Smooth muscle cell (in vitro differentiated cells): ENCODE results near the gene CELSR1. TPM values are rescaled to one million over a fixed set of nuclear protein-coding genes. Genes with fewer than 3 reads are reported as not detected.

Source experiments
- DNase-seq: peaks from one replicate; lab custom pipeline; 2025; ENCODE audit not compliant: unreplicated experiment; lab: John Stamatoyannopoulos, UW
- H2AFZ ChIP-seq: fragments of 200-600 bp; sonication (generic); 2 replicates; pipeline ENCODE4 v1.6.0; 2016; ENCODE audit warnings: antibody characterized with exemption, low read depth, mild to moderate bottlenecking
- H3F3A ChIP-seq: fragments of 200-600 bp; sonication (generic); 2 replicates; pipeline ENCODE4 v1.6.0; 2017; ENCODE audit warnings: antibody characterized with exemption, low read depth
- H3K27ac ChIP-seq: fragments of 200-600 bp; sonication (generic); 2 replicates; pipeline ENCODE4 v1.5.1; 2016; ENCODE audit warnings: low read depth, mild to moderate bottlenecking
- H3K27me3 ChIP-seq: fragments of 200-600 bp; sonication (generic); 2 replicates; pipeline ENCODE4 v1.6.1; 2016; ENCODE audit warnings: low read depth, mild to moderate bottlenecking
- H3K36me3 ChIP-seq: fragments of 200-600 bp; sonication (generic); 2 replicates; pipeline ENCODE4 v1.5.1; 2016; ENCODE audit warnings: low read depth
- H3K4me1 ChIP-seq: fragments of 200-600 bp; sonication (generic); 2 replicates; pipeline ENCODE4 v1.5.1; 2016; ENCODE audit warnings: low read depth
- H3K4me2 ChIP-seq: fragments of 200-600 bp; sonication (generic); 2 replicates; pipeline ENCODE4 v1.6.0; 2016; ENCODE audit warnings: mild to moderate bottlenecking
- H3K4me3 ChIP-seq: fragments of 200-600 bp; sonication (generic); 2 replicates; pipeline ENCODE4 v1.5.1; 2016; ENCODE audit warnings: mild to moderate bottlenecking
- H3K79me2 ChIP-seq: fragments of 200-600 bp; sonication (generic); 2 replicates; pipeline ENCODE4 v1.6.0; 2016; ENCODE audit warnings: low read depth, mild to moderate bottlenecking
- H3K9ac ChIP-seq: fragments of 200-600 bp; sonication (generic); 2 replicates; pipeline ENCODE4 v1.6.0; 2016; ENCODE audit warnings: low read depth
- H3K9me3 ChIP-seq: fragments of 200-600 bp; sonication (generic); replicated peaks from 2 replicates; pipeline ENCODE4 v1.5.1; 2016; ENCODE audit warnings: low read depth
- H4K20me1 ChIP-seq: fragments of 200-600 bp; sonication (generic); 2 replicates; pipeline ENCODE4 v1.6.0; 2016; ENCODE audit warnings: low read depth
- CTCF ChIP-seq: fragments of 200-600 bp; sonication (generic); IDR thresholded peaks from 2 replicates; pipeline ENCODE4 v1.5.1; 2017; ENCODE audit warnings: borderline replicate concordance, mild to moderate bottlenecking, antibody characterized with exemption; ENCODE audit not compliant: insufficient read depth, poor library complexity, severe bottlenecking
- WGBS: methylation state at CpG from one replicate; pipeline ENCODE4 v1.1.7; 2016; ENCODE audit warnings: low lambda C conversion rate; 5-methylcytosine and 5-hydroxymethylcytosine counted together
- polyA plus RNA-seq: library from polyadenylated mRNA; unstranded; fragments of >200 nt; fragmentation: Nextera tagmentation; extraction: Ambion mirVana; gene quantifications from 2 replicates; pipeline ENCODE4 v1.2.1, GENCODE V29; 2016
- total RNA-seq: library from RNA; depleted of rRNA; stranded (reverse); fragments of >200 nt; gene quantifications from 2 replicates; pipeline ENCODE4 v1.2.3, GENCODE V29; 2014

Gene CELSR1
- total and polyA plus RNA-seq, 2 experiments from 2014 or later, result 3.6 to 15.2 TPM

GRCh38 chr22:46567471-46567870 lies 30.1 kb upstream of the CELSR1 start:
- no peaks in the 10 kb centered on the region for H4K20me1 ChIP-seq
- no peak for TF ChIP-seq CTCF
- no peaks in the 10 kb centered on the region for H3K36me3 ChIP-seq

GRCh38 chr22:46564084-46564714 lies 26.8 kb upstream of the CELSR1 start:
- 82% methylated on average over 9 of the region's 9 CpGs for WGBS
- Histone ChIP-seq H3K9ac (no peak overlapping the region), H3K4me2 (no peak overlapping the region)

More at GRCh38 chr22:46567471-46567870, 30.1 kb upstream of the CELSR1 start:
- Histone ChIP-seq H3F3A (no peaks in the 10 kb centered on the region), H3K9ac (no peak overlapping the region), H3K4me3 (no peak overlapping the region), H3K27ac (no peak overlapping the region), H3K4me2 (no peak overlapping the region), H3K27me3 (no peaks in the 10 kb centered on the region), H3K79me2 (no peaks in the 10 kb centered on the region), H3K4me1 (peaks cover 7% of the 10 kb centered on the region), H2AFZ (no peak overlapping the region), H3K9me3 (no peaks in the 10 kb centered on the region)
- DNase-seq, result no peak
- WGBS, result 100% methylated on average over 1 of the region's 1 CpG

GRCh38 chr22:46563381-46564083 lies 26.1 kb upstream of the CELSR1 start:
- Histone ChIP-seq H3K4me2 (no peak overlapping the region), H3K9me3 (no peaks in the 10 kb centered on the region), H3K36me3 (no peaks in the 10 kb centered on the region), H3K4me1 (peaks cover 7% of the 10 kb centered on the region), H3K79me2 (no peaks in the 10 kb centered on the region), H3K27ac (no peak overlapping the region), H4K20me1 (no peaks in the 10 kb centered on the region), H3K27me3 (no peaks in the 10 kb centered on the region), H3F3A (no peaks in the 10 kb centered on the region), H2AFZ (no peak overlapping the region), H3K4me3 (no peak overlapping the region), H3K9ac (no peak overlapping the region)
- TF ChIP-seq CTCF, result peak; percentile 65
- DNase-seq, result no peak
- 46% methylated on average over 20 of the region's 20 CpGs for WGBS

More at GRCh38 chr22:46564084-46564714, 26.8 kb upstream of the CELSR1 start:
- Histone ChIP-seq H3K9me3 (no peaks in the 10 kb centered on the region), H3K36me3 (no peaks in the 10 kb centered on the region), H3K4me1 (peaks cover 7% of the 10 kb centered on the region), H3K79me2 (no peaks in the 10 kb centered on the region), H4K20me1 (no peaks in the 10 kb centered on the region), H3F3A (no peaks in the 10 kb centered on the region), H3K4me3 (no peak overlapping the region), H2AFZ (no peak overlapping the region), H3K27ac (no peak overlapping the region), H3K27me3 (no peaks in the 10 kb centered on the region)
- DNase-seq, result no peak
- TF ChIP-seq CTCF, result no peak

GRCh38 chr22:46561435-46561905 lies 24.1 kb upstream of the CELSR1 start:
- H3K27ac ChIP-seq, result no peak overlapping the region
- H3K9me3 ChIP-seq, result no peaks in the 10 kb centered on the region
- no peaks in the 10 kb centered on the region for H4K20me1 ChIP-seq
- H3K4me1 ChIP-seq, result peaks cover 7% of the 10 kb centered on the region
- no peak overlapping the region for H3K4me3 ChIP-seq
- H3K9ac ChIP-seq, result no peak overlapping the region
- no peak for TF ChIP-seq CTCF
- no peaks in the 10 kb centered on the region for H3K27me3 ChIP-seq
- no peaks in the 10 kb centered on the region for H3K79me2 ChIP-seq
- no peaks in the 10 kb centered on the region for H3K36me3 ChIP-seq
- H3K4me2 ChIP-seq, result no peak overlapping the region
- H2AFZ ChIP-seq, result no peak overlapping the region
- no peaks in the 10 kb centered on the region for H3F3A ChIP-seq
- no peak for DNase-seq
- WGBS, result 91% methylated on average over 5 of the region's 5 CpGs
